Measurements from ENCODE around the gene CIB1. TPM values are rescaled to one million over a fixed set of nuclear protein-coding genes. Genes with fewer than 3 reads are reported as not detected.

The CIB1 gene
- polyA plus RNA-seq, 1 of the 3 experiments (the other 2 are of a cell fraction) = 87.9 TPM

- H3K9me2 ChIP-seq = no peaks in the 10 kb centered on the region
- H3F3A ChIP-seq (replicated peaks; ENCODE audit: insufficient read depth) = no peaks in the 10 kb centered on the region
- no peaks in the 10 kb centered on the region for H3K27me3 ChIP-seq (ENCODE audit: insufficient read depth)
- H3K4me3 ChIP-seq (ENCODE audit: low read depth in 2 of 2, low read length in 1 of 2) = no peak overlapping the region
- POLR2A ChIA-PET = no interaction called here
- H3K79me2 ChIP-seq (ENCODE audit: insufficient read depth) = peaks cover 35% of the 10 kb centered on the region; the same call in 1 of the 2 replicates
- CTCF ChIA-PET = interaction anchor here (1.0 kb wide), 1 partner anchor 22 kb away, joined by 3 read pairs; no protein-coding TSS in a partner anchor
- TF ChIP-seq GABPA (IDR thresholded peaks at IDR 0.05; ENCODE audit: low read depth) (no peak), NFIC (IDR thresholded peaks at IDR 0.05; ENCODE audit: borderline replicate concordance) (no peak), RXRA (IDR thresholded peaks at IDR 0.05; ENCODE audit: borderline replicate concordance, low read depth) (no peak), MXI1 (IDR thresholded peaks at IDR 0.05; ENCODE audit: low read depth, low read length) (no peak), USF2 (IDR thresholded peaks at IDR 0.05; ENCODE audit: borderline replicate concordance, low read depth, low read length) (no peak), CHD2 (IDR thresholded peaks at IDR 0.05; ENCODE audit: low read length, partially characterized antibody) (no peak), SIN3A (IDR thresholded peaks at IDR 0.05; ENCODE audit: borderline replicate concordance, low read depth, low read length) (no peak), TEAD4 (IDR thresholded peaks at IDR 0.05; ENCODE audit: borderline replicate concordance, insufficient read depth) (no peak), JUND (IDR thresholded peaks at IDR 0.05) (no peak)
- no peak overlapping the region; a peak in 1 of 4 replicates for H3K27ac ChIP-seq (ENCODE audit: low read depth in 2 of 2, low read length in 1 of 2)
- no peaks in the 10 kb centered on the region for H4K20me1 ChIP-seq (ENCODE audit: insufficient read depth)
- H3K9me3 ChIP-seq = no peaks in the 10 kb centered on the region
- 83% methylated on average over 5 of the region's 9 CpGs for WGBS (ENCODE audit: low lambda C conversion rate)
- H3K4me2 ChIP-seq = peak overlapping the region; percentile 59
- H3K9ac ChIP-seq = no peak overlapping the region
- no peak for DNase-seq
- peaks cover 8 to 13% of the 10 kb centered on the region in 2 experiments for H3K36me3 ChIP-seq (replicated peaks in 1 of 2; ENCODE audit: control insufficient read depth in 1 of 2, insufficient read depth in 2 of 2, low read length in 1 of 2)
- peaks cover 9 to 44% of the 10 kb centered on the region in 2 experiments; a peak in 3 of 4 replicates for H3K4me1 ChIP-seq (ENCODE audit: control insufficient read depth in 1 of 2, insufficient read depth in 2 of 2, low read depth in 1 of 2, low read length in 1 of 2)
- no peak overlapping the region for H2AFZ ChIP-seq (ENCODE audit: low read depth)
These were observed 22.7 kb downstream of the CIB1 start for GRCh38 chr15:90211009-90211408.

GRCh38 chr15:90210593-90210992 is 23.1 kb downstream of the CIB1 start:
- Histone ChIP-seq H3K4me2 (no peak overlapping the region), H3K4me1 (ENCODE audit: control insufficient read depth in 1 of 2, insufficient read depth in 2 of 2, low read depth in 1 of 2, low read length in 1 of 2) (peaks cover 9 to 48% of the 10 kb centered on the region in 2 experiments; a peak in 3 of 4 replicates), H3K9me2 (no peaks in the 10 kb centered on the region), H3K27ac (ENCODE audit: low read depth in 2 of 2, low read length in 1 of 2) (no peak overlapping the region), H3K9ac (no peak overlapping the region), H3K36me3 (replicated peaks in 1 of 2; ENCODE audit: control insufficient read depth in 1 of 2, insufficient read depth in 2 of 2, low read length in 1 of 2) (peaks cover 8 to 13% of the 10 kb centered on the region in 2 experiments), H4K20me1 (ENCODE audit: insufficient read depth) (no peaks in the 10 kb centered on the region), H3F3A (replicated peaks; ENCODE audit: insufficient read depth) (no peaks in the 10 kb centered on the region), H3K4me3 (ENCODE audit: low read depth in 2 of 2, low read length in 1 of 2) (no peak overlapping the region), H3K79me2 (ENCODE audit: insufficient read depth) (peaks cover 39% of the 10 kb centered on the region; the same call in 1 of the 2 replicates), H2AFZ (ENCODE audit: low read depth) (no peak overlapping the region), H3K27me3 (ENCODE audit: insufficient read depth) (no peaks in the 10 kb centered on the region), H3K9me3 (no peaks in the 10 kb centered on the region)
- ChIA-PET POLR2A (no interaction called here), CTCF (interaction anchor here (1.0 kb wide), 1 partner anchor 23 kb away, joined by 3 read pairs; no protein-coding TSS in a partner anchor)
- TF ChIP-seq IRF3 (IDR thresholded peaks at IDR 0.05; ENCODE audit: low read depth, low read length) (no peak), RFX5 (IDR thresholded peaks at IDR 0.05; ENCODE audit: low read length) (no peak), SMC3 (IDR thresholded peaks at IDR 0.05; ENCODE audit: low read depth, low read length) (no peak), FOXJ3 (CRISPR knock-in tag; IDR thresholded peaks at IDR 0.05) (no peak), ELF1 (IDR thresholded peaks at IDR 0.05) (no peak), JUND (IDR thresholded peaks at IDR 0.05) (no peak), TCF12 (IDR thresholded peaks at IDR 0.05) (no peak), SIN3A (IDR thresholded peaks at IDR 0.05; ENCODE audit: borderline replicate concordance, low read depth, low read length) (no peak), POLR2AphosphoS5 (IDR thresholded peaks at IDR 0.05; ENCODE audit: low read depth, low read length) (no peak), FOXM1 (IDR thresholded peaks at IDR 0.05; ENCODE audit: low read depth) (no peak), GABPA (IDR thresholded peaks at IDR 0.05; ENCODE audit: low read depth) (no peak)
- WGBS (ENCODE audit: low lambda C conversion rate) = 80% methylated on average over 8 of the region's 8 CpGs
- no peak for DNase-seq

Measured in SK-N-SH (cell line).